Measurements from ENCODE around the gene DRGX.

- TF ChIP-seq FOXM1 (IDR thresholded peaks at IDR 0.05; ENCODE audit: borderline replicate concordance) = no peak
- no peak for TF ChIP-seq SP1 (IDR thresholded peaks at IDR 0.05)
Observed at GRCh38 chr10:49394933-49395740, 752 bp downstream of the DRGX start.

Measured in HEK293T (cell line).